ENCODE data around the gene PLEKHM3. TPM values are rescaled to one million over a fixed set of nuclear protein-coding genes. Genes with fewer than 3 reads are reported as not detected.

PLEKHM3 gene
- total and polyA plus RNA-seq, 2 of the 13 experiments (the other 11 are each of a cell fraction or from before 2014, with no cell fraction given), result 4.5 to 4.7 TPM

DNA sequence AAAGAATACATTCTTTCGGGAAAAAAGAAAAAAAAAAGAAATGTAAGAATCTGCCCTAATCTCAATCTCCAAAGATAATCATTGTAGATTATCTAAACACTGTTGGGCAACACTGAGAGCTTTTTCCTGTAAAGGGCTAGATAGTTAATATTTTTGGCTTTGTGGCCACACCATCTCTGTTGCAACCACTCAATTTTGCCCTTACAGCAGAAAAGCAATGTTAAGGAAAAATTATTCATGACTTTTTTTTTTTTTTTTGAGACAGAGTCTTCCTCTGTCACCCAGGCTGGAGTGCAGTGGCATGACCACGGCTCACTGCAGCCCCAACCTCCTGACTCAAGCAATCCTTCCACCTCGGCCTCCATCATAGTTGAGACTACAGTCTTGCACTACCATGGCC, 238.3 kb downstream of the PLEKHM3 start:
- no TSS peak for BruUV-seq (replicated peaks)
- in situ Hi-C loops (cut with HindIII; ENCODE audit: extremely low pct_ligation_motif_present, low pct_unique_long_range_greater_than_20kb) (no loop called here), intact Hi-C loops (cut with micrococcal nuclease; ENCODE audit: unreplicated experiment) (no loop called here)
- H2AFZ ChIP-seq (ENCODE audit: low read length), result no peak overlapping the region
- DNase-seq (ENCODE audit: low spot score), result no peak
- H3K79me2 ChIP-seq (ENCODE audit: insufficient read depth, low read length), result no peaks in the 10 kb centered on the region
- no peak overlapping the region for H3K9ac ChIP-seq (ENCODE audit: insufficient read depth, low read depth, low read length)
- TF ChIP-seq NBN (conservative IDR thresholded peaks at IDR 0.05), result no peak
- no peak for TF ChIP-seq FOSL1 (CRISPR knock-in tag; IDR thresholded peaks at IDR 0.05; ENCODE audit: borderline replicate concordance)
- TF ChIP-seq ZNF772 (CRISPR knock-in tag; IDR thresholded peaks at IDR 0.05), result no peak
- TF ChIP-seq PHB2 (IDR thresholded peaks at IDR 0.05; ENCODE audit: partially characterized antibody), result no peak
- no peak for TF ChIP-seq EED (CRISPR knock-in tag; IDR thresholded peaks at IDR 0.05)
- TF ChIP-seq HNRNPH1 (optimal IDR thresholded peaks at IDR 0.05; ENCODE audit: low read depth, low read length), result no peak
- TF ChIP-seq KDM3A (CRISPR knock-in tag; IDR thresholded peaks at IDR 0.05; ENCODE audit: low read depth), result no peak
- no peak for TF ChIP-seq ZBTB46 (CRISPR knock-in tag; IDR thresholded peaks at IDR 0.05; ENCODE audit: borderline replicate concordance)
- no peaks in the 10 kb centered on the region for H3K9me3 ChIP-seq (ENCODE audit: low read length)
- no peak for ATAC-seq
- H3K4me1 ChIP-seq (ENCODE audit: insufficient read depth, low read length), result peaks cover 78% of the 10 kb centered on the region
- FAIRE-seq, result no peak
- H4K20me1 ChIP-seq (ENCODE audit: insufficient read depth, low read length), result no peaks in the 10 kb centered on the region
- no peaks in the 10 kb centered on the region for H3K36me3 ChIP-seq (replicated peaks in 1 of 2; ENCODE audit: control insufficient read depth in 1 of 2, insufficient read depth in 2 of 2, low read length in 2 of 2)
- no peak overlapping the region for H3K4me2 ChIP-seq (ENCODE audit: low read depth, low read length)
- ChIA-PET CTCF (ENCODE audit: low intra/inter-chr PET ratio, low total read pairs) (no interaction called here), POLR2A (interaction anchor here (0.7 to 1.7 kb wide), 3 partner anchors 10 to 24 kb away, joined by 3 to 9 read pairs (median 3); partner anchors contain the start of gene FZD5)
- no peak overlapping the region for H3K4me3 ChIP-seq (replicated peaks in 1 of 3; ENCODE audit: insufficient read depth in 1 of 3, low read depth in 2 of 3, low read length in 3 of 3)
- 85% methylated on average over 3 of the region's 3 CpGs for WGBS (ENCODE audit: low lambda C conversion rate)
- H3K27ac ChIP-seq (ENCODE audit: extremely low read length, insufficient read depth, low read length), result no peak overlapping the region
- H3K27me3 ChIP-seq (ENCODE audit: control insufficient read depth in 1 of 2, insufficient read depth in 2 of 2, low read length in 2 of 2), result no peaks in the 10 kb centered on the region

DNA sequence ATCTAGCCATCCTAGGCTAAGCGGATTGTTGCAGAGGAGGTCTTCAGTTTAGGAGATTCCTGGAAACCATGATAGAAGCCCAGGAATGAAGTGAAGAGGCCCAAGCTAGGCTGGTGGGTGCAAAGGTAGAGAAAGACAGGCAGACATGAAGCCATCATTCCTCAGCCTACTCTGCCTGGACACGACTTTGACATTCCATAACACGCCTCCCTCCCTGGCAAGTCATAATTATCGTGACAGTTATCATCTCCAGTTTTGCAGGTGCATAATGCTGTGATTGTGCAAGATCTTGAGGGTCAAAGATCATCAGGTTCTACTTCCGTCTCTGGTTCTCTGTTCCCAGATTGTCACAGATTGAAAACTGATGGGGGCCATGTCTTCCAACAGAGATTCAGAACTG, 240.4 kb downstream of the PLEKHM3 start:
- Histone ChIP-seq H3K9ac (ENCODE audit: insufficient read depth, low read depth, low read length) (no peak overlapping the region), H4K20me1 (ENCODE audit: insufficient read depth, low read length) (no peaks in the 10 kb centered on the region), H3K4me2 (ENCODE audit: low read depth, low read length) (no peak overlapping the region), H2AFZ (ENCODE audit: low read length) (no peak overlapping the region), H3K27ac (ENCODE audit: extremely low read length, insufficient read depth, low read length) (no peak overlapping the region), H3K27me3 (ENCODE audit: control insufficient read depth in 1 of 2, insufficient read depth in 2 of 2, low read length in 2 of 2) (no peaks in the 10 kb centered on the region), H3K36me3 (replicated peaks in 1 of 2; ENCODE audit: control insufficient read depth in 1 of 2, insufficient read depth in 2 of 2, low read length in 2 of 2) (no peaks in the 10 kb centered on the region), H3K4me1 (ENCODE audit: insufficient read depth, low read length) (peaks cover 78% of the 10 kb centered on the region), H3K79me2 (ENCODE audit: insufficient read depth, low read length) (no peaks in the 10 kb centered on the region), H3K9me3 (ENCODE audit: low read length) (no peaks in the 10 kb centered on the region), H3K4me3 (replicated peaks in 1 of 3; ENCODE audit: insufficient read depth in 1 of 3, low read depth in 2 of 3, low read length in 3 of 3) (no peak overlapping the region)
- ATAC-seq (0 out of 3 replicates have a peak, but pooled peaks have one; percentile 11), FAIRE-seq (no peak), DNase-seq (ENCODE audit: low spot score) (no peak)
- WGBS (ENCODE audit: low lambda C conversion rate), result 60% methylated on average over 5 of the region's 5 CpGs
- ChIA-PET POLR2A (interaction anchor here (5.2 kb wide), 1 partner anchor 15 kb away, joined by 57 read pairs; the partner anchor contains the start of gene FZD5), CTCF (ENCODE audit: low intra/inter-chr PET ratio, low total read pairs) (no interaction called here)
- intact Hi-C loops (cut with micrococcal nuclease; ENCODE audit: unreplicated experiment) (no loop called here), in situ Hi-C loops (cut with HindIII; ENCODE audit: extremely low pct_ligation_motif_present, low pct_unique_long_range_greater_than_20kb) (no loop called here)
- BruUV-seq (replicated peaks), result no TSS peak
- TF ChIP-seq, protein P1, sequence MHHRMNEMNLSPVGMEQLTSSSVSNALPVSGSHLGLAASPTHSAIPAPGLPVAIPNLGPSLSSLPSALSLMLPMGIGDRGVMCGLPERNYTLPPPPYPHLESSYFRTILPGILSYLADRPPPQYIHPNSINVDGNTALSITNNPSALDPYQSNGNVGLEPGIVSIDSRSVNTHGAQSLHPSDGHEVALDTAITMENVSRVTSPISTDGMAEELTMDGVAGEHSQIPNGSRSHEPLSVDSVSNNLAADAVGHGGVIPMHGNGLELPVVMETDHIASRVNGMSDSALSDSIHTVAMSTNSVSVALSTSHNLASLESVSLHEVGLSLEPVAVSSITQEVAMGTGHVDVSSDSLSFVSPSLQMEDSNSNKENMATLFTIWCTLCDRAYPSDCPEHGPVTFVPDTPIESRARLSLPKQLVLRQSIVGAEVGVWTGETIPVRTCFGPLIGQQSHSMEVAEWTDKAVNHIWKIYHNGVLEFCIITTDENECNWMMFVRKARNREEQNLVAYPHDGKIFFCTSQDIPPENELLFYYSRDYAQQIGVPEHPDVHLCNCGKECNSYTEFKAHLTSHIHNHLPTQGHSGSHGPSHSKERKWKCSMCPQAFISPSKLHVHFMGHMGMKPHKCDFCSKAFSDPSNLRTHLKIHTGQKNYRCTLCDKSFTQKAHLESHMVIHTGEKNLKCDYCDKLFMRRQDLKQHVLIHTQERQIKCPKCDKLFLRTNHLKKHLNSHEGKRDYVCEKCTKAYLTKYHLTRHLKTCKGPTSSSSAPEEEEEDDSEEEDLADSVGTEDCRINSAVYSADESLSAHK (CRISPR knock-in tag; IDR thresholded peaks at IDR 0.05; ENCODE audit: borderline replicate concordance), result no peak
- TF ChIP-seq ETV5 (CRISPR knock-in tag; IDR thresholded peaks at IDR 0.05; ENCODE audit: borderline replicate concordance), result peak; percentile 52; the same call in 1 of the 2 replicates
- TF ChIP-seq ZMYM3 (CRISPR knock-in tag; IDR thresholded peaks at IDR 0.05), result 0 out of 2 replicates have a peak, but pooled peaks have one; percentile 33
- peak; percentile 73 for TF ChIP-seq SALL1 (CRISPR knock-in tag; IDR thresholded peaks at IDR 0.05)
- TF ChIP-seq CEBPB (IDR thresholded peaks at IDR 0.05; ENCODE audit: borderline replicate concordance, low read depth, low read length), result peak; percentile 92
- peak; percentile 69 for TF ChIP-seq GATAD2A (CRISPR knock-in tag; IDR thresholded peaks at IDR 0.05)
- no peak for TF ChIP-seq MIXL1 (CRISPR knock-in tag; IDR thresholded peaks at IDR 0.05)

All from HepG2 (cell line).